ENCODE results near the gene GLB1L2. TPM values are rescaled to one million over a fixed set of nuclear protein-coding genes. Genes with fewer than 3 reads are reported as not detected.

The GLB1L2 gene
- total and polyA plus RNA-seq, 8 donors: 4.2 to 10.1 (median 6.9) TPM

DNA sequence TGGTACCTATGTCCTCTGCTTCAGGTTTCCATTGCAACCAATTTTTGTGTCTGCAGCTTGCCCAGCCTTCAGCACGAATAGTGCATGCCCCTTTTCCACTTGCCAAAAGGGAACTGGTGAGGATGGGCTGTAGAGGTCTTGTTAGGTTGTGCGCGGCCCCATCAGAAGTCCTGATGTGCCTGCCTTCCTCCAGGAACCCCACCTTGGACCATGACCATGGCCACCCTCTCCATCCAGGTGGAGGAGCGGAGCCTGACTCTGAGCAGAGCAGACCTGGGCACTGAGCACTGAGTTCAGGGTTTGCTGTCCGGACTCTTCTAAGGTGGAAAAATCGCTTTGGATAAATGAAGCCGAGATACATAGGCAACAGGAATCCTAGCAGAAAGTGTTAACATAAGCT, 6.9 kb downstream of the GLB1L2 start:
- no peaks in the 10 kb centered on the region for H3K4me1 ChIP-seq
- no peaks in the 10 kb centered on the region for H3K36me3 ChIP-seq
- DNase-seq (no peak), FAIRE-seq (no peak), ATAC-seq (no peak)
- H3K27ac ChIP-seq: no peak overlapping the region
- H3K9me3 ChIP-seq: no peaks in the 10 kb centered on the region
- intact Hi-C loops (cut with DNase I): no loop called here
- WGBS, 2 donors: 92 to 93% methylated on average over 7 of the region's 7 CpGs
- no peaks in the 10 kb centered on the region for H3K27me3 ChIP-seq
- no peak overlapping the region for H3K4me3 ChIP-seq
- TF ChIP-seq, protein P1, sequence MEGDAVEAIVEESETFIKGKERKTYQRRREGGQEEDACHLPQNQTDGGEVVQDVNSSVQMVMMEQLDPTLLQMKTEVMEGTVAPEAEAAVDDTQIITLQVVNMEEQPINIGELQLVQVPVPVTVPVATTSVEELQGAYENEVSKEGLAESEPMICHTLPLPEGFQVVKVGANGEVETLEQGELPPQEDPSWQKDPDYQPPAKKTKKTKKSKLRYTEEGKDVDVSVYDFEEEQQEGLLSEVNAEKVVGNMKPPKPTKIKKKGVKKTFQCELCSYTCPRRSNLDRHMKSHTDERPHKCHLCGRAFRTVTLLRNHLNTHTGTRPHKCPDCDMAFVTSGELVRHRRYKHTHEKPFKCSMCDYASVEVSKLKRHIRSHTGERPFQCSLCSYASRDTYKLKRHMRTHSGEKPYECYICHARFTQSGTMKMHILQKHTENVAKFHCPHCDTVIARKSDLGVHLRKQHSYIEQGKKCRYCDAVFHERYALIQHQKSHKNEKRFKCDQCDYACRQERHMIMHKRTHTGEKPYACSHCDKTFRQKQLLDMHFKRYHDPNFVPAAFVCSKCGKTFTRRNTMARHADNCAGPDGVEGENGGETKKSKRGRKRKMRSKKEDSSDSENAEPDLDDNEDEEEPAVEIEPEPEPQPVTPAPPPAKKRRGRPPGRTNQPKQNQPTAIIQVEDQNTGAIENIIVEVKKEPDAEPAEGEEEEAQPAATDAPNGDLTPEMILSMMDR (IDR thresholded peaks at IDR 0.05): no peak

DNA sequence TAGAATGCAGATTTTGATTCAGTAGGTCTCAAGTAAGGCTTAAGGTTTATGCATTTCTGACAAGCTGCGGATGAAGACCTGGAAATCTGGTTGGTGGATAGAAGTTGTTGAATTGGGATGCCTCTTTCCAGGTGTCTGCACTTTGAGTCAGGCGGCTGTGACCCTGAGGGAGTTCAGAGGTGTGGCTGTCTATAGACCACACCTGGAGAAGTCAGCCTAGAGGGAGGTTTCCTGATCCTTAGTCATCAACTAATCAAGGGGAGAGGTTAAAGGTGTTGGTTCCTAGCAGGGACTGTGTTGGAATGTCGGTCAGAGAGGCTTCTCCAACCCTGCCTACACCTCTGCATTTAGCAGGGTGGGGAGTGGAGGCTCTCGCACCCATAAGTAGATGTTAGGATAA, 8.0 kb downstream of the GLB1L2 start:
- FAIRE-seq (no peak), DNase-seq (no peak), ATAC-seq (peak in 1 of 4 donors; percentile 34)
- TF ChIP-seq, protein P1 (IDR thresholded peaks at IDR 0.05): no peak
- no peaks in the 10 kb centered on the region for H3K27me3 ChIP-seq
- H3K4me3 ChIP-seq: no peak overlapping the region
- H3K27ac ChIP-seq: no peak overlapping the region
- no peaks in the 10 kb centered on the region for H3K4me1 ChIP-seq
- no peaks in the 10 kb centered on the region for H3K9me3 ChIP-seq
- intact Hi-C loops (cut with DNase I): no loop called here
- WGBS, 2 donors: 87 to 92% methylated on average over 4 of the region's 4 CpGs
- no peaks in the 10 kb centered on the region for H3K36me3 ChIP-seq

DNA sequence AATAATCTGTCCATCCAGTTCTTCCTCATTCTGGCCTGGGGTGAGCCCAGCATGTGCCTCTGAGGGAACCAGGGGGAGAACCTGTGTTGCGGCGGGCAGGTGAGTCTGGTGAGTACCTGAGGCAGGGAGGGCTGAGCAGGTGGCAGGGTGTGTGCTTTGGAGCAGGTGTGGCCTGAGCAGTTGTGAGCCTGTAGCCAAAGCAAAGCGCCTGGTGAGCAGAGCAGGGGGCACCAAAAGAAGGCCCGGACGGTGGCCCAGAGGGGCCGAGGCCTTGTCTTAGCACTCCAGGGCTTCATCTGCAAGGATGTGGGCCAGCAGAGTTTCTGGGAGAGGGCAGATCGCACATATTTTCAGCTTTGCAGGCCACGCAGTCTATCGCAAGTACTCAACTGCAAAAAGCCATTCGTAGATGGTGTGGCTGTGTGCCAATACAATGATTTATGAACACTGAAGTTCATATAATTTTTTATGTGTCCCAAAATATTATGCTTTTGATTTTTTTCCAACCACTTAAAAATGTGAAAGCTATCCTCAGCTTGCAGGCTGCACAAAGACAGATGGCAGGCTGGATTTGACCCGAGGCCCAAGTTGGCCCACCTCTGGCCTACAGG, 8.7 kb downstream of the GLB1L2 start:
- ATAC-seq: no peak
- Histone ChIP-seq H3K4me1 (no peaks in the 10 kb centered on the region), H3K9me3 (no peaks in the 10 kb centered on the region), H3K27me3 (no peaks in the 10 kb centered on the region), H3K27ac (no peak overlapping the region), H3K4me3 (no peak overlapping the region), H3K36me3 (no peaks in the 10 kb centered on the region)
- FAIRE-seq: no peak
- DNase-seq: no peak
- intact Hi-C loops (cut with DNase I): no loop called here
- TF ChIP-seq, protein P1 (IDR thresholded peaks at IDR 0.05): no peak
- 92 to 99% methylated on average over 11 of the region's 11 CpGs for WGBS, 2 donors

DNA sequence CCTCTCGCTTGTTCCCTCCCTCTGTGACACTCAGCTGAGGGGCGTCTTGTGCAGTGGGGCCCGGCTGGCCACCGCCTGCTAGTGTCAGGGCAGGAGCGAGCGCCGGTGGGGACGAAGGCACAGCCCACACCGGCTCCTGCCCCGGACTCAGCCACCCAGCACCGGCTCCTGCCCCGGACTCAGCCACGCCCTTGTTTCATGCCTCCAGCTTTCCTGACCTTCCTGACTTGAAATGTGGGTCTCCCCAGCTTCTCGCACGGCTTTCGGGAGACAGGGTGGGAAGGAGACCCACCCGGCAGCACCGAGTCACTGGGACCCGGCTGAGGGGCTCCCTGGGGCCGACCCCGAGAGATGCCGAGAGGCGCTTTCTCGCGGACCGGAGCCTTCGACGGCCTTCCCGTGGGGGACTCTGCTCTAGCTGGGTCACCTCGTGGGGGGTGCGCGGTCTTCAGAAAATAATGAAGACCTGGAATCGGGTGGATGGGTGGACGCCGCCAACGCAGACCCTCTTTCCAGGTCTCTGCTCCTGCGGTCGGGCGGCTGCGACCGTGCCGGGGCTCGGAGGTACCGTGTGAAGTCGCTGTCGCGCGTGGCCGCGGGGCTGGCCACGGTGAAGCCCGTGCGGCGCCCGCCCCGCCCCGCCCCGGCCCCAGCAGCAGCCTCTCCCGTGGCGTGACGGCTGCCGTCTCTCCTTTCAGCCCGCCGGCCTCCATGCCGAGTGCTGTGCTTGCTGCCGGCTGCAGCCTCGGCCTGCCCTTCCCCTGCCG, 10.2 kb downstream of the GLB1L2 start:
- TF ChIP-seq, protein P1 (IDR thresholded peaks at IDR 0.05): no peak
- no peak overlapping the region for H3K4me3 ChIP-seq
- DNase-seq: no peak
- WGBS, 2 donors: 90 to 91% methylated on average over 58 to 68 of the region's 68 CpGs
- H3K36me3 ChIP-seq: no peaks in the 10 kb centered on the region
- no peaks in the 10 kb centered on the region for H3K27me3 ChIP-seq
- no peak for ATAC-seq
- intact Hi-C loops (cut with DNase I): no loop called here
- H3K4me1 ChIP-seq: no peaks in the 10 kb centered on the region
- no peaks in the 10 kb centered on the region for H3K9me3 ChIP-seq
- no peak overlapping the region for H3K27ac ChIP-seq
- no peak for FAIRE-seq

All from pancreas (tissue), 10 donors.